AG04450 (cell line): Measurements from ENCODE around the gene ZNFX1. TPM values are rescaled to one million over a fixed set of nuclear protein-coding genes. Genes with fewer than 3 reads are reported as not detected.

Experiments
- CTCF ChIA-PET: fragments of 300-600, 350-600 bp; formaldehyde crosslinking; extraction: SDS; loops from one replicate; lab custom pipeline; 2022; ENCODE audit warnings: antibody characterized with exemption, inconsistent platforms; lab: Charles Lee
- POLR2A ChIA-PET: fragments of 350-600 bp; formaldehyde crosslinking; extraction: SDS; loops from one replicate; lab custom pipeline; 2021; ENCODE audit warnings: antibody characterized with exemption, inconsistent platforms; lab: Yijun Ruan, JAX
- DNase-seq: peaks from one replicate; pipeline ENCODE4 v3.0.0-alpha.2; 2011; ENCODE audit warnings: low read depth, low spot score
- H3K27ac ChIP-seq: one replicate; pipeline ENCODE4 v1.5.1; 2012; ENCODE audit warnings: low read depth, low read length, control low read depth
- H3K27me3 ChIP-seq: one replicate; pipeline ENCODE4 v1.6.0; 2012; ENCODE audit warnings: low read length; ENCODE audit not compliant: control insufficient read depth, insufficient read depth
- H3K4me3 ChIP-seq: 2 replicates; pipeline ENCODE4 v1.5.1; 2011; ENCODE audit warnings: mild to moderate bottlenecking, low read depth, low read length, control low read depth
- H3K9me3 ChIP-seq: 2 replicates; pipeline ENCODE4 v1.5.1; 2012; ENCODE audit warnings: low read length; ENCODE audit not compliant: control insufficient read depth, insufficient read depth
- polyA plus RNA-seq: library from polyadenylated mRNA; depleted of rRNA; stranded (reverse); fragments of >200 nt; gene quantifications from 2 replicates; pipeline ENCODE4 v1.2.3, GENCODE V29; 2011
- TF ChIP-seq, protein P1 (sequence below): IDR thresholded peaks from 2 replicates; pipeline ENCODE4 v1.5.1; 2011; ENCODE audit warnings: low read depth, low read length, control low read depth, inconsistent platforms

ZNFX1 gene
- polyA plus RNA-seq, 1 experiment = 9.6 TPM

DNA sequence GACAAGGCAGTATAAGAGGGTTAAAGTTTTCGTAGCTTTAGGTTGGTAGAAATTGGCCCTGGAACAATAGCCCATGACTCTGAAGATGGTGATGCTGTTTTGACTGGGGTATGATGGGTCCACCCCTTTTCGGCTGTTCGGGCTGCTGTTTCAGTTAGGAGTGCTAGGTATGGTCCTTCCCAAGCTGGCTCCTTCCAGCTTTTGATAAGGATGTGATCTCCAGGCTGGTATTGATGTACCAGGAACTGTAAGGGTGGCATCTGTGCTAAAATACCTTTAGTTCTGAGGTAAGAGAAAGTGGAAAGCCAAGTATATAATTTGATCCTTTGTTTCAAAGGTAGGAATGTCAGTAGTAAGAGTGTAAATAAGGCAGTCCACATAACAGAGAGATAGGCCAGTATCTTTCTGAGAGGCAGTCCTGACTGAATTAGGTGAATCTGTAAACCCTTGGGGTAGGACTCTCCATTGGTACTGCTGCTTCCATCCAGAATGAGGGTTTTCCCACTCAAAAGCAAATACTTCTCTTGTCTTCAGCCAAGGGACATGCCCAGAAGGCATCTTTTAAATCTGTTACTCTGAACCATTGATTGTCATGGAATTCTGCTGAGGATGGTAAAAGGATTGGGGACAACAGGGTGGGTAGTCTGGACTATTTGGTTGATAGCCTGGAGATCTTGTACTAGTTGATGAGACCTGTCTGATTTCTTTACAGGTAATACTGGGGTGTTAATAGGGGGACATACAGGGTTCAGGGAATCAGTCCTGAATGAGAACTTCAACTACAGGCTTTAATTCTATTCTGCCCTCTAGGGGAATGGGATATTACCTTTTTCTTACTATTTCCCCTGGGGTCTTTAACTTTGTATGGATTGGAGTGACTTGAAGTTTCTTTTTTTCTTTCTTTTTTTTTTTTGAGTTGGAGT, 6.1 kb upstream of the ZNFX1 start:
- DNase-seq = no peak
- no peak overlapping the region for H3K27ac ChIP-seq
- peaks cover 48% of the 10 kb centered on the region for H3K9me3 ChIP-seq
- POLR2A ChIA-PET = no interaction called here
- TF ChIP-seq, protein P1, sequence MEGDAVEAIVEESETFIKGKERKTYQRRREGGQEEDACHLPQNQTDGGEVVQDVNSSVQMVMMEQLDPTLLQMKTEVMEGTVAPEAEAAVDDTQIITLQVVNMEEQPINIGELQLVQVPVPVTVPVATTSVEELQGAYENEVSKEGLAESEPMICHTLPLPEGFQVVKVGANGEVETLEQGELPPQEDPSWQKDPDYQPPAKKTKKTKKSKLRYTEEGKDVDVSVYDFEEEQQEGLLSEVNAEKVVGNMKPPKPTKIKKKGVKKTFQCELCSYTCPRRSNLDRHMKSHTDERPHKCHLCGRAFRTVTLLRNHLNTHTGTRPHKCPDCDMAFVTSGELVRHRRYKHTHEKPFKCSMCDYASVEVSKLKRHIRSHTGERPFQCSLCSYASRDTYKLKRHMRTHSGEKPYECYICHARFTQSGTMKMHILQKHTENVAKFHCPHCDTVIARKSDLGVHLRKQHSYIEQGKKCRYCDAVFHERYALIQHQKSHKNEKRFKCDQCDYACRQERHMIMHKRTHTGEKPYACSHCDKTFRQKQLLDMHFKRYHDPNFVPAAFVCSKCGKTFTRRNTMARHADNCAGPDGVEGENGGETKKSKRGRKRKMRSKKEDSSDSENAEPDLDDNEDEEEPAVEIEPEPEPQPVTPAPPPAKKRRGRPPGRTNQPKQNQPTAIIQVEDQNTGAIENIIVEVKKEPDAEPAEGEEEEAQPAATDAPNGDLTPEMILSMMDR = no peak
- H3K4me3 ChIP-seq = peak overlapping the region; percentile 31
- no peaks in the 10 kb centered on the region for H3K27me3 ChIP-seq
- CTCF ChIA-PET = no interaction called here

DNA sequence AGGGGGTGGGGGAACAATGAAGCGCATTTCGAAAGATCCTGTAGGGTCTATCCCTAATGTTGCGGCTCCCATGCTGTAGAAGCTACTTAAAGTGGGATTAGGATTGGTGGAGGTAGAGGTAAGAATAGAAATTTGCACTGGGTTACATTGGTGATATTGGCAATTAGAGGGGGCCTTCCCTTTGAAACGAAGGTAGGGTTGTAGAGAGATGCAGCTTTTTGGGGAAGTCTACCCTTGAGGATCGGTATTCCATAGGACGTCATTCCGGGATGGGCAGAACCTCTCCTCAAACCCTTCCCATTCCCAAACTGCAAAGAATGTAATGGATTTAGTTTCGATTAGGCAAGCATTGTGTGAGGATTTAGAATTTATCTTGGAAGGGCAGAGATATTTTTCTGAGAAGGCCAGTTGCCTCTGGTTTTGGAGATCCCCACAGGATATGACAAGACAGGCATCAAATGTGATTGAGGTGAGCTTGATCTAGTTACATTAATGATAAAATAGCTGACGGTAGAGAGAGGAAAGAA, 5.4 kb upstream of the ZNFX1 start:
- no peak for DNase-seq
- H3K4me3 ChIP-seq = peak overlapping the region; percentile 31
- POLR2A ChIA-PET = no interaction called here
- no peak overlapping the region for H3K27ac ChIP-seq
- H3K27me3 ChIP-seq = no peaks in the 10 kb centered on the region
- CTCF ChIA-PET = no interaction called here
- H3K9me3 ChIP-seq = peaks cover 48% of the 10 kb centered on the region
- TF ChIP-seq, protein P1 = no peak

DNA sequence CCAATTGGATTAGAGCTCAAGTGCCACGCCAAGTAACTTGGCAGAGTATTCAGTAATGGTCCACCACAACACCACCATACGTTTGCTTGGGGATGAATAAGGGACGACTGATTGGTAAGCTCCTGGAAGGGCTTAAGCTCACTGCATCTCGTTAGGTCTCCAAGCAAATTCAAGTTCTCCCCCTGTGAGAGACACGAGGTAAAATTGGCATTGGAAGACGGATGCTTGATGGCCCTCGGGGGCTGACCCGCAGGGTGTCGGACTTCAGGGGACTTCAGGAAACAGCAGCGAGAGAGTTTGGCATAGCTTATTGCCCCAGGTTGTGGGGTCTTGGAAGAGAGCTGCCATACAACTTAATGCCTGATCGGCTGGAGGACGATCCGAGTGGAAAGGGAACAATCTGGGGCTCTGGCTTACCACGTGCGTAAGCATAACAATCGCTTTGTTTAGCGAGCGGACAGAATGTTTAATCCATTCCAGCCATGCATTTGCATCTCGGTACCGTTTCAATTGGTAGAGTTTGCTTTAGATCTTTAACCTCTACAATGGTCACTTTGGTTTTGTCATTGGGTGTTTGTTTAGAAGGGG, 4.8 kb upstream of the ZNFX1 start:
- peaks cover 48% of the 10 kb centered on the region for H3K9me3 ChIP-seq
- DNase-seq = no peak
- peak overlapping the region; percentile 31 for H3K4me3 ChIP-seq
- ChIA-PET POLR2A (no interaction called here), CTCF (no interaction called here)
- no peaks in the 10 kb centered on the region for H3K27me3 ChIP-seq
- no peak overlapping the region for H3K27ac ChIP-seq
- TF ChIP-seq, protein P1 = no peak

DNA sequence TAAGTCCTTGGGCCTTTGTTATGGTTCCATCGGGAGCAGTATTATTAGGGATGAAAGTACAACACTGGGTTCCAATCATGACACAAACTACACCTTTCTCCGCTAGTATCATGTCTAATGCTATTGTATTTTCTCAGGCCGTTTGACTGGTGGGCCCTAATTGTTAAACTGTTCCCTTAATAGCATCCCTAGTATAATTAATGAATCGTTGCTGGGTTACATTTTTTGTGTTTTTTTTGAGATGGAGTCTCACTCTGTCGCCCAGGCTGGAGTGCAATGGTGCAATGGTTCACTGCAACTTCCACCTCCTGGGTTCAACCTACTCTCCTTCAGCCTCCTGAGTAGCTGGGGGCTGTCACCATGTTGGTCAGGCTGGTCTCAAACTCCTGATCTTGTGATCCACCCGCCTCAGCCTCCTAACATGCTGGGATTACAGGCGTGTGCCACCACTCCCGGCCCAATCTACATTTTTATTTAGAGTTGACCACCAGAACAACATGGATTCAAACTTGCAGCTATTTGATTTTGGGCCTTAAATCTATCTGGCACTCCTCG, 4.1 kb upstream of the ZNFX1 start:
- Histone ChIP-seq H3K9me3 (peaks cover 49% of the 10 kb centered on the region), H3K27me3 (no peaks in the 10 kb centered on the region), H3K27ac (peak overlapping the region; percentile 21), H3K4me3 (peak overlapping the region; percentile 27)
- no peak for DNase-seq
- TF ChIP-seq, protein P1 = no peak
- CTCF ChIA-PET = no interaction called here
- POLR2A ChIA-PET = no interaction called here
